GM12891 (cell line): ENCODE results near the gene ATP6AP1.

ENCODE experiments used
- DNase-seq: peaks from one replicate; pipeline ENCODE4 v3.0.0; 2011; ENCODE audit warnings: low spot score; ENCODE audit not compliant: insufficient read length
- FAIRE-seq: peaks from 2 replicates; lab custom pipeline; 2011; peaks lifted over from hg19 to GRCh38; lab: Jason Lieb, UNC
- PAX5 ChIP-seq: IDR thresholded peaks from 2 replicates; pipeline ENCODE4 v1.6.1; 2011; ENCODE audit warnings: low read length, moderate library complexity, mild to moderate bottlenecking; ENCODE audit not compliant: insufficient read depth, severe bottlenecking
- POLR2A ChIP-seq: IDR thresholded peaks from 2 replicates; pipeline ENCODE4 v1.6.1; 2011; ENCODE audit warnings: low read depth, low read length, control low read depth
- POLR2AphosphoS5 ChIP-seq: IDR thresholded peaks from 2 replicates; pipeline ENCODE4 v1.6.1; 2011; ENCODE audit warnings: low read depth, low read length, control low read depth
- POU2F2 ChIP-seq: IDR thresholded peaks from 2 replicates; pipeline ENCODE4 v1.6.1; 2011; ENCODE audit warnings: low read depth, mild to moderate bottlenecking, control low read depth, low read length, moderate library complexity
- SPI1 ChIP-seq: IDR thresholded peaks from 2 replicates; pipeline ENCODE4 v1.6.1; 2011; ENCODE audit warnings: low read depth, low read length, control low read depth
- TAF1 ChIP-seq: IDR thresholded peaks from 2 replicates; pipeline ENCODE4 v1.6.1; 2011; ENCODE audit warnings: low read depth, low read length, control low read depth

Gene ATP6AP1

GRCh38 chrX:154459832-154460231 lies 31.4 kb downstream of the ATP6AP1 start:
- TF ChIP-seq PAX5 (no peak), POU2F2 (no peak), POLR2AphosphoS5 (no peak), SPI1 (no peak), POLR2A (no peak), TAF1 (no peak)
- no peak for FAIRE-seq
- no peak for DNase-seq

DNA sequence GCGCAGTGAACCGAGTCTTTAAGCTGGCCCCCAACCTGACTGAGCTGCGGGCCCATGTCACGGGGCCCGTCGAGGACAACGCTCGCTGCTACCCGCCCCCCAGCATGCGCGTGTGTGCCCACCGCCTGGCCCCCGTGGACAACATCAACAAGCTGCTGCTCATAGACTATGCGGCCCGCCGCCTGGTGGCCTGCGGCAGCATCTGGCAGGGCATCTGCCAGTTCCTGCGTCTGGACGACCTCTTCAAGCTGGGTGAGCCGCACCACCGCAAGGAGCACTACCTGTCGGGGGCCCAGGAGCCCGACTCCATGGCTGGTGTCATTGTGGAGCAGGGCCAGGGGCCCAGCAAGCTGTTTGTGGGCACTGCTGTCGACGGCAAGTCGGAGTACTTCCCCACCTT lies 31.8 kb downstream of the ATP6AP1 start:
- DNase-seq (no peak), FAIRE-seq (peak; percentile 13)
- no peak for TF ChIP-seq POU2F2

DNA sequence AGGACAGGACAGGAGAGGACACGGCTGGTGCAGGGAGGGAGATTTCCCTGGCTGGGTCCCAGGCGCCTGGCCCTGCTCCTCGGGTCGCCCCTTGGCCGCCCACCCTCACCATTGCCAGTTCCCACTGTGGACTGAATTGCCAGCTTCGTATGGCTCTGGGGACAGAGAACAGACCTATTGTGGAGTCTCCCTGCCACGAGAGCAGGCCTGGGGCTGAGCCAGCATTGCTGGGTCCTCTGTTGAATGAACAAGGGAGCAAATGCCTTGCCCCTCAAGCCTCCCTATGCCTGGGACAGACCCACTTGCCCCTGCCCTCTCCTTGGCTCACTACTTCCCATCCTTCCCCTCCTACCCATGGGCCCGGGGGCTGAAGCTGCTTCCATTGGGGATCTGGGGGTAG lies 33.9 kb downstream of the ATP6AP1 start:
- no peak for TF ChIP-seq POLR2AphosphoS5
- no peak for TF ChIP-seq POU2F2
- TF ChIP-seq POLR2A, result no peak
- no peak for TF ChIP-seq TAF1
- no peak for TF ChIP-seq SPI1
- TF ChIP-seq PAX5, result no peak
- no peak for FAIRE-seq
- DNase-seq, result no peak

GRCh38 chrX:154463611-154464220 lies 35.2 kb downstream of the ATP6AP1 start:
- no peak for TF ChIP-seq PAX5
- no peak for TF ChIP-seq POU2F2
- no peak for TF ChIP-seq TAF1
- no peak for TF ChIP-seq POLR2AphosphoS5
- no peak for TF ChIP-seq POLR2A
- no peak for TF ChIP-seq SPI1
- FAIRE-seq (no peak), DNase-seq (no peak)

GRCh38 chrX:154464806-154465365 lies 36.4 kb downstream of the ATP6AP1 start:
- TF ChIP-seq POLR2A (no peak), POU2F2 (no peak), TAF1 (no peak), SPI1 (no peak), POLR2AphosphoS5 (no peak), PAX5 (no peak)
- FAIRE-seq (no peak), DNase-seq (no peak)

- FAIRE-seq (no peak), DNase-seq (no peak)
- TF ChIP-seq POLR2A (no peak), POLR2AphosphoS5 (no peak), SPI1 (no peak), POU2F2 (no peak), TAF1 (no peak), PAX5 (no peak)
These were observed 37.1 kb downstream of the ATP6AP1 start for GRCh38 chrX:154465601-154466000.

DNA sequence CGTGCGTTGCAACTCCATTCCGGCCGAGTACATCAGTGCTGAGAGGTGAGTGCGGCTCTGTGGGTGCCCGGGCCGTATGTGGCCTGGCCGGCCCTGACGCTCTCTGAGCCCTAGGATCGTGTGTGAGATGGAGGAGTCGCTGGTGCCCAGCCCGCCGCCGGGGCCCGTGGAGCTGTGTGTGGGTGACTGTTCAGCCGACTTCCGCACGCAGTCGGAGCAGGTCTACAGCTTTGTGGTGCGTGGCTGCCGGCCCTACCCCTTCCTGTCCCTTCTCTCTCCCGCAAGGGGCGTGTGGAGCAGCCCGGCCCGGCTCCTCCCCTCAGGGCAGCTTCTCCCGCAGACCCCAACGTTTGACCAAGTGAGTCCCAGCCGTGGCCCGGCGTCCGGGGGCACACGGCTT lies 37.6 kb downstream of the ATP6AP1 start:
- no peak for DNase-seq
- FAIRE-seq, result no peak
- TF ChIP-seq POLR2A, result no peak
- TF ChIP-seq TAF1, result no peak
- no peak for TF ChIP-seq POLR2AphosphoS5
- no peak for TF ChIP-seq PAX5
- TF ChIP-seq POU2F2, result no peak
- no peak for TF ChIP-seq SPI1

GRCh38 chrX:154466907-154467306 lies 38.4 kb downstream of the ATP6AP1 start:
- DNase-seq (no peak), FAIRE-seq (no peak)

DNA sequence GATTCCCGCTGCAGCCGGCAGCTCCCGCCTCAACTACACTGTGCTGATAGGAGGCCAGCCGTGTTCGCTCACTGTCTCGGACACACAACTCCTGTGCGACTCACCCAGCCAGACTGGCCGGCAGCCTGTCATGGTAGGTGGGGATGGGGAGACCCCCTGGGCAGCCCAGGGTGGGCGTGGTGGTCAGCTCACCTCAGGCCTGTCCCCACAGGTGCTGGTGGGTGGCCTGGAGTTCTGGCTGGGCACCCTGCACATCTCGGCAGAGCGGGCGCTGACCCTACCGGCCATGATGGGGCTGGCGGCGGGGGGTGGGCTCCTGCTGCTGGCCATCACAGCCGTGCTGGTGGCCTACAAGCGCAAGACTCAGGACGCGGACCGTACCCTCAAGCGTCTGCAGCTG lies 39.1 kb downstream of the ATP6AP1 start:
- no peak for FAIRE-seq
- TF ChIP-seq POLR2AphosphoS5, result no peak
- no peak for TF ChIP-seq POLR2A
- no peak for TF ChIP-seq PAX5
- no peak for TF ChIP-seq POU2F2
- no peak for TF ChIP-seq TAF1
- no peak for TF ChIP-seq SPI1
- no peak for DNase-seq

More at GRCh38 chrX:154466907-154467306, 38.4 kb downstream of the ATP6AP1 start:
- TF ChIP-seq POLR2AphosphoS5, result no peak
- TF ChIP-seq PAX5, result no peak
- no peak for TF ChIP-seq SPI1
- no peak for TF ChIP-seq POU2F2
- no peak for TF ChIP-seq POLR2A
- TF ChIP-seq TAF1, result no peak
